HG02642 (cell line): Measurements from ENCODE around the gene BMP6.
A peak's percentile ranks its signal among the peaks of the same experiment; 100 is the strongest.

Experiments
- ATAC-seq: cut with Tn5 transposase; IDR thresholded peaks from one replicate; pipeline ENCODE4 v1.9.1; 2021; ENCODE audit warnings: mild to moderate bottlenecking; ENCODE audit not compliant: unreplicated experiment, poor library complexity

Gene BMP6

GRCh38 chr6:7899101-7899888, 173.4 kb downstream of the BMP6 start:
- peak; percentile 39 for ATAC-seq

GRCh38 chr6:7899889-7900213, 174.0 kb downstream of the BMP6 start:
- ATAC-seq: no peak

GRCh38 chr6:7900621-7901020, 174.7 kb downstream of the BMP6 start:
- ATAC-seq: peak; percentile 45

DNA sequence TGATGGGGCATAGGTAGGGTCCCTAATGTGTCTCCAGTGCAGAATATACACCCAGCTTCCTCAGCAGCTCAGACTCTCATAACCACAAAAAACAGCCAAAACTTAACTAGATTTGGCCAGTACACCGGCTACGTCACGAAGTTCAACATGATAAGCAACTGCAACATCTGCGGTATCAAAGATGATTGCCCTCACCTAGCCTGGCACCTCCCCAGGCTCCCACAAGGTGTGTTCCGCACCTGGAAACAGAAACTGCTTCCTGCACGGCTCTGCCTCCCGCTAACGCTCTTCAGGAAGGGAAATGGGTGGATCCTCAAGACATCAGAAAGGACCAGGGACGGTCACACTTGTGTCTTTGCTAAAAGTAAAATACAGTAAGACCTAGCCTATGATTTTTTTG, 175.2 kb downstream of the BMP6 start:
- peak; percentile 10 for ATAC-seq

DNA sequence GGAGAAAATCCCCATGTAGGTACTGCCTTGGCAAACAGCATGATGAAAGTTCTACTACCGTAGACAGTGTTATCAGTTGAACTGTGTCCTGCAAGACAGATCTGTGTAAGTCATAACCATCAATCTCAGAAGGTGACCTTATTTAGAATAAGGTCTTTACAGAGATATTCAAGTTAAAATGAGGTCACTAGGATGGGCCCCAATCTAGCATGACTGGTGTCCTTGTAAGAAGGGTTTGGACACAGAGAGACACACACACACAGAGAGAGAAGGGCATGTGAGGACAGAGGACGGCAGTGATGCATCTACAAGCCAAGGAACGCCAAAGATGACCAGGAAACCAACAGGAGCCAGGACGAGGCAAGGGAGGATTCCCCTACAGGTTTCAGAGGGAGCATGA, 175.9 kb downstream of the BMP6 start:
- no peak for ATAC-seq

DNA sequence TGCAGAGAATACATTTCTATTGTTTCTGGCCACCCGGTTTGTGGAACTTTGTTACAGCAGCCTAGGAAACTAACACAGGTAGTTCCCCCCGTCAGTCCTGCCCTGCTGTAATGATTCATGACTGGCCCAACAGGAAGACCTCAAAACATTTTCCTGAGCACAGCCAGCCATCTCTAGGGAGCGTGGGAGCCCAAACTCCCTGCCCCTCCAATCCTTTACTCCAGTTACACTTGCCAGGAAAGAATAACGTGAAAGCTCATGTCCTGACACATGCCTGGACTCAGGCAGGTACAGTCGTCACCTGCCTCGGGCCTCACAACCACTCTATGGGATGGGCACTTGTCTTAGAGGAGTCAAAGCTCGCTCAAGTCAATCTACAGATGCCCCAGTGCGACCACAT, 176.3 kb downstream of the BMP6 start:
- no peak for ATAC-seq

GRCh38 chr6:7902867-7903266, 177.0 kb downstream of the BMP6 start:
- ATAC-seq: no peak

DNA sequence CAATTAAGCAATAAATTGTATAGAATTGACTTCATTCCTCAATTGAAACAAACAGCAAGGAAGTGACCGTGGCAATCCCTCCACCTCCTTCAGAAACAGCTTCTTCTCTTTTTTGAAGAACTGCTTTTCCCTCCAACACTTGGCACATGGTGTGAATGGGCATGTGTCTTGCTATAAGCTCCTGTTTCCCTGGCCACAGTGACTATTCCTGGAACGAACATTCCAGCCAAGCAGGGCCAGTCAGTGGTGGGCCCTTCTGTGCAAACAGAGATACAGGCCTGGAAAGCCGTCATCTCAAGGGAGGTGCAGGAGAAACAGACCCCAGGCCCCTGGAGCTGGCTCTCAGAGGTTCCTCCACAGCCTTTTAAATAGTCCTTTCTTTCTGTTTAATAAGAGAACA, 177.8 kb downstream of the BMP6 start:
- ATAC-seq: no peak

DNA sequence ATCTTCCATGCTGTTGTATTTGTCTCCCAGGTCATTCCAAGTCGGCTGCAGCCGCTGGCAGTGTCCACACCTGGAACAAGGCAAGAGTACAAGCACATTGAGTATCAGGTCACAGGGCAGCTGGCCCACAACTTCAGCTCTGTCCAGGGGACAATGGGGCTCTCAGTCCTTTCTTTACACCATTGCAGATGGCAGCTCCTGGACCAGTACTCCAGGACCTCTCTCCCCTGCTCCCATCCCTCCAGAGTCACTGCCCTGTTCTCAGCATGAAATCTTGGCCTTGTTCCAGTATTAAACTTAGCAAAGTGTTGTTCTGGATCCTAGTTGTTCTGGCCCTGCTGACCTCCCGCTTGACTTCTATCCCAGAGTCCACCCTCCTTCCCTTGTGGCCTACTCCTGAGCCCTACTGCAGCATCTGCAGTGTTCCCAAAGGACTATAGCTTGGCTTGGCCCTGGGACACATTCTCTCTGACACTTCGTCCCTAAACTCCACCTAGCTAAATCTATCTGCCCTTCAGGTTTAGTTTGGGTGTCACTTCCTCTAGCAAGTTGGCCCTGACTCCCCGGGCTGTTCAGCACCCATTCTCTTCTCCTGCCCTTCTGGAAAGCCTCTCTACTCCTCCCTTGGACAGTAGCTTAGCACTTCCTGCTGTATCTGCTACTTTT, 178.9 kb downstream of the BMP6 start:
- ATAC-seq: no peak

DNA sequence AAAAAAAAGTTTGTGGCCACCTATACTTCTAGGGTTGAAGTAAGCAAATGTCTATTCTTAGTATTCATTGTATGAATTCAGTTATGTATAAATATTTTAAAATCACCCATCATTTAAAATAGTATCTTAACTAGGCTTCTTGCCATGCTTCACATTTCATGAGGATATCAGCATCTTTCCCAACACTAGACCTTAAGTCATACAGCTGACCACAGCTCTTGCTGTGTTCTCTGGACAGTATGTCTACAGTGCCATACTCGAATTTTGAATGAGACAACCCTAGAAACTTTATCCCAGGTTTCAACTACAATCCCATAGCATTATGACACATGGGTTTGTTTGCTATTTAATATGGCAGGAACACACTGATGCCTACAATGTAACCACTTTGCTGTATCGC, 179.5 kb downstream of the BMP6 start:
- no peak for ATAC-seq

DNA sequence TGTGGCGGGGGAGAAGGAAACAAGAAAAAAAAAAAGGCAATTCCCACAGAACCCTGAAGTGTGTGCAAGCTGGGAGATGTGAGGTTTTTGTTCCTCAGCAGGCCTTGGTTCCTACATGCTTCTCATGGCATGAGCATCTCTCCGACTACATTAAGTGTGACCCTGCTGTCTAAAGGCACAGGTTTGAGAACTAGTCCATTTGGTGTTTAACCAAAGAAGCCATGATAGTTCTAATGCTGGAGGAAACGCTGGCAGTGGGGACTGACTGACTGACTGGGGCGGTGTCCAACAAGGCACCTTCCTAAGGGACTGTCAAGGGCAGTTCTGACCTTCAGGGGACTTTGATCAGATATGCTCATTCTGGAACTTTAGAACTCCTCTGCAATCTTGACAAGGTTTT, 180.8 kb downstream of the BMP6 start:
- no peak for ATAC-seq

DNA sequence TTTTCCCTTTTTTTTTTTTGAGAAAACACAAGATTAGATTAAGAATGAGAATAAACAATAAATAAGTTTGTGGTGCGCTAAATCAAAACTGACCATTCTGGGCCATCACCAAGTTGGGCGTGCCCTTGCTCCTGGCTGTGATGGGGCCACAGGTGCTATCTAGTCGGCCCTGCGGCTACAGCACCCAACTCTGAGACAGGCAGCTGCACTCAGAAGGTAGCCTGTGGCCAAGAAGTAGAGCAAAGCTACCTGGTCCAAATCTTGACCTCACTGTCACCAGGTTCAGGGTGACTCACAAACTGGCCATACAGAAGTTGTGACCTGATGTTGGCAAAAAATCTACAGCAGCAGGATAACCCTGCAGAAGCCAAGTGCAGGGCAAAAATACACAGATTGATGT, 181.3 kb downstream of the BMP6 start:
- no peak for ATAC-seq

- ATAC-seq: peak; percentile 36
Measured at GRCh38 chr6:7909323-7910276, 183.7 kb downstream of the BMP6 start.

DNA sequence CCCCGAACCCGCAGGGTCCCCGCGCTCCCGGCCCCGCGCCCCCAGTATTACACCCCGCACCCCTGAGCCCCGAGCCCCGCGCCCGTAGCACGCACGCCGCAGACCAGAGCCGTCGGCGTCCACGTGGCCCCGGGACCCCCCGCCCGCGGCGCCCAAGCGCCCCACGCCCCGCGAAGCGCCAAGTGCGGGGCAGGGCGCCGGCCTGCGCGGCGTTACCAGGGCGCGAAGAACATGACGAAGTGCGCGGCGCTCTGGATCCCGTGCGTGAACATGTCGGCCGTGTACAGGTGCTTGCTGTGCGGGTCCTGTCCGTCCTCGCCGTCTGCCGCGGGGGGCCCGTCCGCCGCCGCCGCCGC, 184.4 kb downstream of the BMP6 start:
- ATAC-seq: peak; percentile 24

DNA sequence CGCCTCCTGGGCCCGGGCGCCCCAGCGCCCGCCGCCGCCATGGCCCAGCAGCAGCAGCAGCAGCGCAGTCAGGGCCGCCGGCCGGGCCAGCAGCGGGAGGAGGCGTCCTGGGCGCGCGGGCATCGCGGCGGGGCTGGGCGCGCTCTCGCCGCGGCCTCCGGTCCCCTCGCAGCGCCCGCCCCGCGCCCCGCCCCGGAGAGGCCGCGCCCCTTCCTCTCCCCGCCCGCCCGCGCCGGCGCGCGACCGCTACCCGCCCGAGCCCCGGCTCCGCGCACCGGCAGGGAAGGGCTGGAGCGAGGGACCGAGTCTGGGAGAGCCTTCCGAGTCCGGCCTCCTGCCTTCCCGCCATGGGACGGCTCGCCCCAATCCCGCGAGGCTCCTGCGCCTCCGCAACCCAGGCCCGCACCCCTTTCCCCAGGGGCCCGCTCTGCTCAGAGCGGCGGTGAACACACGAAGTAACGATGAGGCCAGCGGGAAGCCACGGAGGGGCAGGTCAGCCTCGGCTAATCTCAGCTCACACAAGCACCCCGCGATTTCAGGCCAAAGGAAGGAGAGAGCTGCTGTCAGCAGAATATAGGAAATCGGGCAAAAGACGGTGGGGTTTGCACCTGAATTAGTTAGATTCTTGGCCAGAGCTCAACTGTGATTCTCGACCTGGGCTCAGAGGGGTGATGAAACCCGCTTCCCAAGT, 184.9 kb downstream of the BMP6 start, which contains the start of gene TXNDC5:
TXNDC5 (minus strand) TSS at position 135 of the 691 bp plus-strand sequence; CDS start at position 123, 12 bp downstream.
- ATAC-seq: peak; percentile 71

- no peak for ATAC-seq
Measured at GRCh38 chr6:7911345-7911725, 185.4 kb downstream of the BMP6 start.

GRCh38 chr6:7912024-7912423, 186.1 kb downstream of the BMP6 start:
- ATAC-seq: no peak

GRCh38 chr6:7912736-7913517, 187.0 kb downstream of the BMP6 start:
- ATAC-seq: no peak

DNA sequence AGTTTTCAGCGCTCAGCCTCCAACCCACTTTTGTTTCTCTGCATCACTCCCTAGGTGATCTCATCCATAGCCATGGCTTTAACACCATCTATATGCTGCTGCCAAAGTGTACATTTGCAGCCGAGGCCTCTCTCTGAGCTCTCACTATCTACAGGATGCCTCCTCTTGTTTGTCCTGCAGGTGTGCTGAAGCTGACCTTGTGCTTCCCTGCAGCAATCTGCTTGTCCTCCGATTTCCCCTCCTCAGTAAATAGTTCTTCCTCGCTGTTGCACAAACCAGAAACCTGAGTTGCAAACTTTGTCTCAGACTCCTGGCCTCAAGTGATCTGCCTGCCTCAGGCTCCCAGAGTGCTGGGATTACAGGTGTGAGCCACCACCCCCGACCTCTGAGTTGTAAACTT, 188.4 kb downstream of the BMP6 start:
- ATAC-seq: no peak
